Left lung (tissue), 10 donors: ENCODE results near the gene FAM13A. TPM values are rescaled to one million over a fixed set of nuclear protein-coding genes. Genes with fewer than 3 reads are reported as not detected.

Experiments
- ATAC-seq: fragments of 200-7000 bp; cut with Tn5 transposase; one replicate; pipeline ENCODE4 v1.9.1; 2020; ENCODE audit warnings: moderate library complexity
- DNase-seq, 4 donors: peaks; one replicate each; pipeline ENCODE4 v3.0.0-alpha.2; 2013 to 2020
- H3K27ac ChIP-seq, 2 donors: fragments of 200-600 bp; sonication (generic) in 1 of 2; one replicate each; pipeline versions ENCODE4 v1.5.0 to v1.8.0; 2020 to 2021
- H3K27me3 ChIP-seq, 2 donors: fragments of 200-600 bp; sonication (generic) in 1 of 2; one replicate each; pipeline versions ENCODE4 v1.5.0 to v1.8.0; 2020 to 2021
- H3K36me3 ChIP-seq, 2 donors: fragments of 200-600 bp; sonication (generic) in 1 of 2; one replicate each; pipeline versions ENCODE4 v1.5.0 to v1.8.0; 2020 to 2021
- H3K4me1 ChIP-seq, 2 donors: fragments of 200-600 bp; one replicate each; pipeline ENCODE4 v1.8.0; 2021
- H3K4me3 ChIP-seq, 2 donors: fragments of 200-600 bp; sonication (generic) in 1 of 2; one replicate each; pipeline versions ENCODE4 v1.5.0 to v1.8.0; 2020 to 2021; ENCODE audit warnings: mild to moderate bottlenecking in 1 of 2
- H3K9me3 ChIP-seq, 2 donors: fragments of 200-600 bp; sonication (generic) in 1 of 2; one replicate each; pipeline versions ENCODE4 v1.5.0 to v1.8.0; 2020 to 2021
- CTCF ChIP-seq, 2 donors: fragments of 200-600 bp; sonication (generic) in 1 of 2; IDR thresholded peaks; one replicate each; pipeline versions ENCODE4 v1.5.0 to v1.8.0; 2021; ENCODE audit warnings: antibody characterized with exemption in 2 of 2
- intact Hi-C, 2 donors: fragments of 100-400 bp; cut with DNase I; formaldehyde crosslinking; loops; one replicate each; pipeline versions ENCODE4 v1.11.2 to v1.14.2; 2022
- polyA plus RNA-seq, 6 donors: library from polyadenylated mRNA; unstranded; fragments of 120-200 nt; gene quantifications; one replicate each; pipeline ENCODE4 v1.2.1, GENCODE V29; 2013; ENCODE audit not compliant: insufficient read length in 6 of 6
- total RNA-seq, 2 donors: library from RNA; stranded (reverse); fragmentation: NEBNext Ultra II Directional; extraction: Animal tissue kit (Norgen Biotek cat#: 25700); gene quantifications; one replicate each; pipeline ENCODE4 v1.2.1, GENCODE V29; 2021
- donor health status: DM: no; HTN: yes; CAD: no.
- donor health status: DM: no; HTN: no; CAD: no.

FAM13A gene
- total and polyA plus RNA-seq, 8 donors: 22.2 to 69.5 (median 52.2) TPM

- no peak for TF ChIP-seq CTCF (IDR thresholded peaks at IDR 0.05)
- intact Hi-C loops: no loop called here
- no peak overlapping the region for H3K27ac ChIP-seq
- no peak overlapping the region for H3K4me3 ChIP-seq
- no peak for ATAC-seq
- no peak for DNase-seq
- H3K4me1 ChIP-seq: no peaks in the 10 kb centered on the region
- H3K9me3 ChIP-seq: no peaks in the 10 kb centered on the region
- H3K36me3 ChIP-seq: no peaks in the 10 kb centered on the region
- H3K27me3 ChIP-seq: no peaks in the 10 kb centered on the region
Observed at GRCh38 chr4:89048906-89049601, 7.9 kb downstream of the FAM13A start.

GRCh38 chr4:89044147-89044900, 12.7 kb downstream of the FAM13A start:
- Histone ChIP-seq H3K4me1 (no peaks in the 10 kb centered on the region), H3K27ac (no peak overlapping the region), H3K4me3 (no peak overlapping the region), H3K27me3 (no peaks in the 10 kb centered on the region), H3K36me3 (no peaks in the 10 kb centered on the region), H3K9me3 (no peaks in the 10 kb centered on the region)
- DNase-seq (no peak), ATAC-seq (no peak)
- intact Hi-C loops: no loop called here
- TF ChIP-seq CTCF (IDR thresholded peaks at IDR 0.05): no peak

- Histone ChIP-seq H3K9me3 (no peaks in the 10 kb centered on the region), H3K4me3 (no peak overlapping the region), H3K36me3 (no peaks in the 10 kb centered on the region), H3K27me3 (no peaks in the 10 kb centered on the region), H3K4me1 (no peaks in the 10 kb centered on the region), H3K27ac (no peak overlapping the region)
- no peak for DNase-seq
- ATAC-seq: no peak
- no peak for TF ChIP-seq CTCF (IDR thresholded peaks at IDR 0.05)
- intact Hi-C loops: no loop called here
Observed at GRCh38 chr4:89042055-89042454, 14.9 kb downstream of the FAM13A start.

- Histone ChIP-seq H3K27me3 (no peaks in the 10 kb centered on the region), H3K4me3 (no peak overlapping the region), H3K4me1 (no peaks in the 10 kb centered on the region), H3K27ac (no peak overlapping the region), H3K9me3 (peaks cover 0 to 10% of the 10 kb centered on the region in 2 donors), H3K36me3 (no peaks in the 10 kb centered on the region)
- ATAC-seq: no peak
- no peak for DNase-seq
- TF ChIP-seq CTCF (IDR thresholded peaks at IDR 0.05): no peak
- intact Hi-C loops: no loop called here
Observed at GRCh38 chr4:89039730-89040338, 17.2 kb downstream of the FAM13A start.

GRCh38 chr4:89036535-89036934, 20.4 kb downstream of the FAM13A start:
- H3K4me3 ChIP-seq: no peak overlapping the region
- ATAC-seq (no peak), DNase-seq (no peak)
- no peak for TF ChIP-seq CTCF (IDR thresholded peaks at IDR 0.05)
- no peaks in the 10 kb centered on the region for H3K4me1 ChIP-seq
- H3K9me3 ChIP-seq: peaks cover 0 to 10% of the 10 kb centered on the region in 2 donors
- no peaks in the 10 kb centered on the region for H3K36me3 ChIP-seq
- no peak overlapping the region for H3K27ac ChIP-seq
- intact Hi-C loops: no loop called here
- no peaks in the 10 kb centered on the region for H3K27me3 ChIP-seq
